ENCODE measurements around the gene KCNH2. TPM values are rescaled to one million over a fixed set of nuclear protein-coding genes. Genes with fewer than 3 reads are reported as not detected.

Gene KCNH2
- total and polyA plus RNA-seq, 10 of the 15 experiments (the other 5 are each of a cell fraction or from before 2014, with no cell fraction given): 0.04 to 0.24 (median 0.17) TPM; not detected in 6

- no peaks in the 10 kb centered on the region for H3K9me3 ChIP-seq (replicated peaks; ENCODE audit: control insufficient read depth, insufficient read depth, low read length)
- ChIA-PET RAD21 (ENCODE audit: unreplicated experiment) (no interaction called here), CTCF (no interaction called here), SMC1A (ENCODE audit: uncharacterized antibody, unreplicated experiment) (no interaction called here), POLR2A (no interaction called here)
- no peak overlapping the region for H3K4me3 ChIP-seq
- intact Hi-C loops (cut with micrococcal nuclease; ENCODE audit: unreplicated experiment): no loop called here
- no peaks in the 10 kb centered on the region for H3K4me1 ChIP-seq (ENCODE audit: control insufficient read depth, insufficient read depth, low read length)
- no peaks in the 10 kb centered on the region for H3K79me2 ChIP-seq (ENCODE audit: control insufficient read depth, insufficient read depth, low read length)
- in situ Hi-C loops (cut with MboI): no loop called here
- no peaks in the 10 kb centered on the region for H3K36me3 ChIP-seq (ENCODE audit: control insufficient read depth in 2 of 2, insufficient read depth in 2 of 2, low read length in 1 of 2)
- ATAC-seq (no peak), FAIRE-seq (no peak), DNase-seq (ENCODE audit: low read depth, low spot score) (no peak)
- 44% methylated on average over 20 of the region's 21 CpGs for WGBS (ENCODE audit: insufficient coverage, insufficient replicate concordance, low lambda C conversion rate, missing lambda C conversion rate)
- no peak overlapping the region for H3K4me2 ChIP-seq (ENCODE audit: control insufficient read depth, insufficient read depth)
- H3K27me3 ChIP-seq (replicated peaks in 1 of 2; ENCODE audit: control insufficient read depth in 2 of 2, insufficient read depth in 2 of 2, low read length in 1 of 2): no peaks in the 10 kb centered on the region; a peak in 2 of 4 replicates
- H4K20me1 ChIP-seq (ENCODE audit: control insufficient read depth, insufficient read depth): no peaks in the 10 kb centered on the region
- no TSS peak for BruUV-seq (replicated peaks)
- H3K9ac ChIP-seq (ENCODE audit: control insufficient read depth, insufficient read depth, low read length): no peak overlapping the region
- H3K27ac ChIP-seq (ENCODE audit: control insufficient read depth, insufficient read depth): no peak overlapping the region
- no peak overlapping the region for H2AFZ ChIP-seq (ENCODE audit: control insufficient read depth, low read depth, low read length)
- TF ChIP-seq ZBED1 (IDR thresholded peaks at IDR 0.05; ENCODE audit: borderline replicate concordance) (no peak), SRF (IDR thresholded peaks at IDR 0.05; ENCODE audit: low read depth in 2 of 2, low read length in 2 of 2) (no peak), CEBPB (IDR thresholded peaks at IDR 0.05; ENCODE audit: borderline replicate concordance in 1 of 2, low read depth in 2 of 2, low read length in 2 of 2) (no peak), NR2C2 (IDR thresholded peaks at IDR 0.05; ENCODE audit: borderline replicate concordance, control insufficient read depth, insufficient read length, low read depth) (no peak), ELK1 (IDR thresholded peaks at IDR 0.05; ENCODE audit: low read depth, low read length) (no peak), MEF2A (IDR thresholded peaks at IDR 0.05; ENCODE audit: insufficient read depth, low read depth, low read length) (no peak), TCF3 (IDR thresholded peaks at IDR 0.05; ENCODE audit: borderline replicate concordance, insufficient read depth, low read depth, low read length) (no peak), GATAD2B (conservative IDR thresholded peaks at IDR 0.05; ENCODE audit: low read depth) (no peak), HCFC1 (IDR thresholded peaks at IDR 0.05; ENCODE audit: low read length) (no peak), SREBF1 (IDR thresholded peaks at IDR 0.05; ENCODE audit: low read length) (no peak)
These were observed 23.1 kb downstream of the KCNH2 start for GRCh38 chr7:150954986-150955518.
